GM12891 (cell line): ENCODE data around the gene FARP2.

ENCODE experiments used
- PAX5 ChIP-seq: IDR thresholded peaks from 2 replicates; pipeline ENCODE4 v1.6.1; 2011; ENCODE audit warnings: low read length, moderate library complexity, mild to moderate bottlenecking; ENCODE audit not compliant: insufficient read depth, severe bottlenecking
- POLR2A ChIP-seq: IDR thresholded peaks from 2 replicates; pipeline ENCODE4 v1.6.1; 2011; ENCODE audit warnings: low read depth, low read length, control low read depth
- POLR2AphosphoS5 ChIP-seq: IDR thresholded peaks from 2 replicates; pipeline ENCODE4 v1.6.1; 2011; ENCODE audit warnings: low read depth, low read length, control low read depth
- POU2F2 ChIP-seq: IDR thresholded peaks from 2 replicates; pipeline ENCODE4 v1.6.1; 2011; ENCODE audit warnings: low read depth, mild to moderate bottlenecking, control low read depth, low read length, moderate library complexity
- SPI1 ChIP-seq: IDR thresholded peaks from 2 replicates; pipeline ENCODE4 v1.6.1; 2011; ENCODE audit warnings: low read depth, low read length, control low read depth
- TAF1 ChIP-seq: IDR thresholded peaks from 2 replicates; pipeline ENCODE4 v1.6.1; 2011; ENCODE audit warnings: low read depth, low read length, control low read depth

- TF ChIP-seq POLR2A (no peak), SPI1 (no peak), POLR2AphosphoS5 (no peak), TAF1 (no peak), POU2F2 (no peak), PAX5 (no peak)
Observed at GRCh38 chr2:241482126-241482955, 126.3 kb downstream of the FARP2 start.
